Measurements from ENCODE around the gene DENND1C.
"Not testable (repeated sequence)": the region's sequence is repeated elsewhere in the genome, so short reads cannot be mapped to it uniquely, and the experiment has no call there.

DENND1C gene

DNA sequence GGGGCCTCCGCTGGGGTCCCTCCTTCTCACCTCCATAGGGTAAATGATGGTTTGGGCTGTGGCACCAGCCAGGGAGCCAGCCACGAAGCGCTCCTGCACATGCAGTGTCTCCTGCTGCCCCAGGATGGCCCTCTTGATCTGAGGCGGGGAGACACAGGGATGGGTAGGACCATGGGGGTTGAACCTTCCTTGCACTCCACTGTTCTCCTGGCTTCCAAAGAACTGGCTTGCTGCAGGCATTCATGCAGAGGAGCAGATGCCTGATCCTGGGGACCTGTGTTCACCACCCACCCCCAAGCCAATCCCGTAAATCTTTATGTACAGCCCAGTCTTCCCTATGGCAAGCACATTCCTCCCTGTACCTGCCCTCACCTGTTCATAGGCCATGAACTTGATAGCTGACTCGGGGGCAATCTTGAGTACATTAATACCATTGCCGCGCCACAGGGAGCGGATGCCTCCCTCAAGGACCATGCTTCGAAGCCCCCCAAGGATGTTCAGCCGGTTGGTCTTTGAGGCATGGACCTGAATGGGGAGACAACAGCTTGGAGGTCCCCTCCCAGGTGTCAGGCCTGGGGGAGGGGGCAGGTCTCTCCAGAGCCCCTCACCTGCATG lies 27.5 kb downstream of the DENND1C start:
- DNase-seq (ENCODE audit: low read depth, low spot score): no peak

DNA sequence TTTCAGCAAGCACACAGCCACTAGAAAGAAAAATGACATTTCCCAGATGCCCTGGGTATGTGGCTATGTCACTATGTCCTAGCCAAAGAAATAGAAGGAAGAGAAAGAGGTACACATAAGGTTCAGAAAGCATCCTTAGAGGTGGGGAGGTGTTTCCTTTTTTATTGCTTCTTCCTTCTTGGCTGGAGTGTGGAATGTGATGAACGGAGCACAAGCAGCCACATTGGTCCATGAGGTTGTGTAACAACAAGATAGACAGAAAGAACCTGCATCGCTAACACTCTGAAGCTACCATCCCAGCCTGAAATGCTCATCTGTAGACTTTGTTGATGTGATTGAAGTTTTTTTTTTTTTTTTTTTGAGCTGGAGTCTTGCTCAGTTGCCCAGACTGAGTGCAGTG lies 28.7 kb downstream of the DENND1C start:
- DNase-seq (ENCODE audit: low read depth, low spot score): no peak

DNA sequence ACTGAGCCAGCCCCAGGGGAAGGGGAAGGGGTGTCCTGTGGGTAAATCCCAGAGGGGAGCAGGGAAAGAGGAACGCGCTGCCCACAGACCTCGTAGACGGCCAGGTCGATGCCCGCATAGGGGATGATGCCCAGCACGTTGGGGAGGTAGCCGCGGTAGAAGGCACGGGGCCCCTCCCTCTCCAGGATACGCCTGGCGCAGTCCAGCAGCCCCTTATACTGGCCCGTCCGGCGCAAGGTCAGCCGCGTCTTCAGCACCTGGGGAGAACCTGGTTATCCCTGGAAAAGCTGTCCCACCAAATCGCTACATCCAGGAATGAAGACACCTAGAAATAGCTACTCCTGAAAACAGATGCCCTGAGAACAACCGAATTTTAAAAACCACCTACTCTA lies 29.4 kb downstream of the DENND1C start:
- no peak for DNase-seq (ENCODE audit: low read depth, low spot score)

DNA sequence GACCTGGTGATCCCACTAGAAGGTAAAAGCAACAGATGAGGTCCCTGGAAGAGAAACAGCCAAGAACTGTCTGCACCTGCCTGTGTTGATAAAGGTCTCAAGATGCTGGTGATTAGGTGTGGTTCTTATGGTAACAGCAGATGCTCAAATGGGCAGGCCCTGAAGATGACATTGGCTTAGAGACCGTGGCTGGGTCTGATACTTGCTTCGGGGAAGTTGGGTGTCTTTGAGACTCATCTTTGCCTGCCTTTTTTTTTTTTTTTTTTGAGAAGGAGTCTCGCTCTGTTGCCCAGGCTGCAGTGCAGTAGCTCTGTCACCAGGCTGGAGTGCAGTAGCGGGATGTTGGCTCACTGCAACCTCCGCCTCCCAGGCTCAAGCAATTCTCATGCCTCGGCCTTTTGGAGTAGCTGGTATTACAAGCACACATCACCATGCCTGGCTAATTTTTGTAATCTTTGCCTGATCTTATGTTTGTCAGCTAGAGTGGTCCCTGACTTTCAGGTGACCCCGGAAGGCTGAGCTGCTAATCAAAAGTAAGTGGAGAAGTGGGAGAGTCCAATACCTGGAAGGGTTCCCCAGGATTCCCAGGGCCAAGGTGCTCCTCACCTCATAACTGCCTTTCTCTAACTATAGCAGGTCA lies 29.9 kb downstream of the DENND1C start:
- no peak for DNase-seq (ENCODE audit: low read depth, low spot score)

DNA sequence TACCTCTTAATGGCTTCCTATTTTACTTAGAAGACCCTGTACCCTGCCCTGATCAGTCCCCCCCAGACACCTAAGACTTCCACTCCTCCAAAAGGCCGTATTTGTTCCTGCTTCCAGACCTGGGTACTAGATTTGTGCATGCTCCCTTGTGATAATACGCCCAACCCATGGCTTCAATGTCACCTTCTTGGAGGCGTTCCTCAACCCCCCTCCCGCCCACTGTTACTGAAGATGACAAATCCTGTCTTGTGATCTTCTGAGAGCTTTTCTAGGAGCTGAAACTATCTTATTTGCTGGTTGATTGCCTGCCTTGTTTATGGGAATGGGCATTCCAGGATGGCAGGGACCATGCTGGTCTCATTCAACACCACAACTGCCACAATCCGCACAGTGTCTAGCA lies 31.4 kb downstream of the DENND1C start:
- DNase-seq (ENCODE audit: low read depth, low spot score): no peak

DNA sequence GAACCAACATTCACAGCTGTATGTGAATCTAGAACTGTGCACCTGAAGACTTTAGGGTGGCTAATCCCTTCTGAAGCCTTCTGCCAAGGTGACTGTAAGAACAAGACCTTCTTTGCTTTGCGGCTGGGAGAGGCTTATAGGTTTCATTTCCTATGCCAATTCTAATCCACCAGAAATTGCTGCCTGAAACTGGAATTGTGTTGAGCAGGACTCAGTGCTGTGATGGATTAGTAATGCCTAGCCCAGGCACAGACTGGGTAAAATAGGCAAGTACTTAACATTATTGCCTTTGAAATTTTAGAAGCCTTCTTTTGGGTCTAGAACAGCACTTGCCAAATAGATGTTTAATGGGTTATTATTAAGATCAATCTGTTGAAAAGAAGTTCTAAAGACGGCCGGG lies 33.5 kb downstream of the DENND1C start:
- DNase-seq (ENCODE audit: low read depth, low spot score): no peak

DNA sequence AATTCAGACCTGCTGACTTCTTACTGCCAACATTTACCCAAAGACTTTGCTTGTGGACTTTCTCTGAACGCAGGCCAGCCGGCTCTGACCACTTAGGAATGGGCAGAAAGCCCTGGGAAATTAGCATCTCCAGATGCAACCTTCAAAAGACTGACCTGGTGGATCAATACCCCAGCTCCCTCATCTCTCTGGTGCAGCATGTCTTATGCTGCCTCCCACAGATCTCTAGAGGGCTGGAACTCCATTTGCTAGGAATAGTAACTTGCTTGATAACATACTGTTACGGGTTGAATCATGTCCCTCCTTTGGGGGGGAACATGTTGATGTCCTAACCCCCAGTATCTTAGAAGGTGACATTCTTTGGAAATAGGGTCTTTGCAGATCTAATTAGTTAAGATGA lies 35.1 kb downstream of the DENND1C start:
- DNase-seq (ENCODE audit: low read depth, low spot score): no peak

DNA sequence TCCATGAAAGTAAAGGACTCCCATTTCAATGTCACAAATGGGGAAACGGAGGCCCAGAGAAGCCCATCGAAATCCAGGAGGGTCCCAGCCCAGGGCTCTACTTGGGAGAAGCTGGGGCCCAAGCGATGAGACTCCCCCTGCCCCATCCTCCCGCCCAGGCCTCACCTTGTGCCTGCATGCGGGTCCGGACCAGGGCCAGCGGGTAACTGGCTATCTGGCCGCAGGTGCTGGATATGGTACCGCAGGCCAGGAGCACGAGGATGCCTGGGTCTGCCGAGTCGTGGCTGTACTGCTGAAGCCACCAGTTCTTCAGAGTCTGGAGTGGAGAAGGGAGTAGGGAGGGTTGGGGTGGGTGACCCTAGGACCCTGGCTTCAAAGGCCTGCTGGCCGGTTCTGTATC lies 37.6 kb downstream of the DENND1C start:
- no peak for DNase-seq (ENCODE audit: low read depth, low spot score)

DNA sequence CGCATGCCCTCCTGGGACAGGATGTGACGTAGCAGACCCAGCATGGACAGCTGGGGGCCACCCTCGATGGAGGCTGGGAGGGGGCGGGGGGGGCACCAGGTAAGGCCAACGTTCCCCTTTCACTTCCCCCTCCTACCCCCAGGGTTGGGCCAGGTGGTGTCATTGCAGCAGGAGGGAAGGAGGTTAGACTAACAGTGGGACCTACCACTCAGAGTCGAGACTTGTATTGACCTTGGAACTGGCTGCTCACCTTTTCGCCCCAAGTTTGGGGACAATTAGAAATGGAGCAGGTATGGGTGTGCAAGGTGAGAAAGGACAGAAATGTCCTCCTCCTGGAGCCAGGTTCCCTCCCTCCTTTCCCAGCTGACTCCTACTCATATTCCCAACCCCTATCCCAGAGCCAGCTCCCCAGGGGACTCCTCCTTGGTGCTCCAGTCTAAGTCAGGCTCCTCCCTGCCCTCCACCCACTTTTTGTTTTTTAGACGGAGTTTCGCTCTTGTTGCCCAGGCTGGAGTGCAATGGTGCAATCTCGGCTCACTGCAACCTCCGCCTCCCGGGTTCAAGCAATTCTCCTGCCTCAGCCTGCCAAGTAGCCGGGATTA lies 39.4 kb downstream of the DENND1C start:
- no peak for DNase-seq (ENCODE audit: low read depth, low spot score)

DNA sequence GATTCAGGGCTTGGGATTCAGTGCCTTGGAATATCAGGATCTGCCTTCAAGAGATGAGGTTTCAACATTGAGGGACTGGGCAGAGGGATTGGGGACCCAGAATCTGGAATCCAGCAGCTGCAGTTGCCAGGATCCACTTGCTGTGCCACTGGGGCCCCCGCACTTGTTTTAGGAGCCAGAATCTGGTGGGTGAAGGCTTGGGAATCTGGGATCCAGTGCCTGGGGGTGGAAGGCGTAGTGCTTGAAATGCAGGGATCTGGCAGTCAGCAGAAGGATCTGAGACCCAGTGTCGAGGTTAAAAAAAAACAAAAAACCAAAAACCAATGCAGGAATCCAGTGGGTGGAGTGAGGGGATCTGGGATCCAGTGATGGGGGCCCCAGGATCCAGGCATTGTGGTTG lies 40.7 kb downstream of the DENND1C start:
- no peak for DNase-seq (ENCODE audit: low read depth, low spot score)

DNA sequence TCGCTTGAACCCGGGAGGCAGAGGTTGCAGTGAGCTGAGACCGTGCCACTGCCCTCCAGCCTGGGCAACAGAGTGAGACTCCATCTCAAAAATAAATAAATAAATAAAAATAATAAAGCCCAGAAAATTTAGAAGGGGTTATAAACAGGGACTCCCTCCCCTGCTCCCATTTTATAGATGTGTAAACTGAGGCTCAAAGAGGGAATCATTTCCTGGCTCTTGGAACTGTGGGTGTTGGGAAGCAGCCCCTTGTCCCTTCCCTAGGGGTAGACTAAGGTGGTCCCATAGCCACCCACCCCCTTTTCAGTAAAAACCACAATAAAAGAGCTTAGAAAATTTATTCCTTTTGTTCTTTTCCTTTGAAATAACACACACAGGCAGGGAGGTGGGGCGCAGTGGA lies 41.8 kb downstream of the DENND1C start:
- DNase-seq (ENCODE audit: low read depth, low spot score): no peak

DNA sequence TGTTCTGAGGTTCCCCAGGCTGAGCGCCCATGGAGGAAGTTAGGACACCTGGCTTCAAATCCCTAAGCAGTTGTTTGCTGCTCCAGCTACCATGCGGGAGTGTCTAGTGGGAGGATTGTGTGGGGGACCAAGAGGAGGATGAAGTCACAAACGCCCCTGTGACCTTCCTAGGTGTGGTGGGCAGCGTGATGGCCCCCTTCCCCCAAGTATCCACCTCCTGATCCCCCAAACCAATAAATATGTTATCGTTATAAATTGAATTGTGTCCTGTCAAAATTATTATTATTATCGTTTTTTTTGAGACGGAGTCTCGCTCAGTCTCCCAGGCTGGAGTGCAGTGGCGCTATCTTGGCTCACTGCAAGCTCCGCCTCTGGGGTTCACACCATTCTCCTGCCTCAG lies 47.9 kb downstream of the DENND1C start, which contains the start of gene SLC25A41:
TSS of gene SLC25A41 (minus strand) at position 101 of the 400 bp plus-strand sequence. CDS start at position 31, 70 bp downstream.
- DNase-seq (ENCODE audit: low read depth, low spot score): no peak

DNA sequence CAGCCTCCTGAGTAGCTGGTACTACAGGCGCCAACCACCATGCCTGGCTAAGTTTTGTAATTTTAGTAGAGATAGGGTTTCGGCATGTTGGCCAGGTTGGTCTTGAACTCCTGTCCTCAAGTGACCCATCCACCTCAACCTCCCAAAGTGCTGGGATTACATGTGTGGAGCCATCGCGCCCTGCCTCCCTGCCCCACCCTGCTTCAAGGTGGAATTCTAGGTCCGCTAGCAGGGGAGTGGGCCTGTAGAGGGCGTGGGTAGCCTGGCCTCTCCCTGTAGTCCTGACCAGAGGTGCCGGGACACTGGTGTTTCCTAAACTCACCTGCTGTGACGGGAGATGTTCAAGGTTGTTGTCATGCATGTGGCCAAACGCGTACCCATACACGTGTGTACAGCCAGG lies 48.4 kb downstream of the DENND1C start:
- DNase-seq (ENCODE audit: low read depth, low spot score): no peak

DNA sequence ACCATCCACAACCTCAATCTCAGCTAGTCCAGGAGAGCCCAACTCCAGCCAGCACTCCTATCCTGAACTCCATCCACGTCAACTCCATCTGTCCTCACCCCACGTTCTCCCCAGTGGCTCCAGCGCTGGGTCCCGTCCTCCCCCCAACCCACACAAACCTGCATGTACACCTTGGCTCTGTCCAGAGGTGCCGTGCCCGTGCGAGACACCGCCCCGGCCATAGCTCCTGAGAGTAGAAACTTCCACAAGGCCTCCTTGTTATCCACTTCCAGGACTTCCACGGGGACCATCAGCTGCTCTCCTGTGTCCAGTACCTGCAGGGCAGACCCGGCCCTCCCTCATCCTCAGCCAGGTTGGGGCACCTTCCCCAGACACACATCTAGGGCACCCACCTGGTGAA lies 49.7 kb downstream of the DENND1C start:
- DNase-seq (ENCODE audit: low read depth, low spot score): no peak

DNA sequence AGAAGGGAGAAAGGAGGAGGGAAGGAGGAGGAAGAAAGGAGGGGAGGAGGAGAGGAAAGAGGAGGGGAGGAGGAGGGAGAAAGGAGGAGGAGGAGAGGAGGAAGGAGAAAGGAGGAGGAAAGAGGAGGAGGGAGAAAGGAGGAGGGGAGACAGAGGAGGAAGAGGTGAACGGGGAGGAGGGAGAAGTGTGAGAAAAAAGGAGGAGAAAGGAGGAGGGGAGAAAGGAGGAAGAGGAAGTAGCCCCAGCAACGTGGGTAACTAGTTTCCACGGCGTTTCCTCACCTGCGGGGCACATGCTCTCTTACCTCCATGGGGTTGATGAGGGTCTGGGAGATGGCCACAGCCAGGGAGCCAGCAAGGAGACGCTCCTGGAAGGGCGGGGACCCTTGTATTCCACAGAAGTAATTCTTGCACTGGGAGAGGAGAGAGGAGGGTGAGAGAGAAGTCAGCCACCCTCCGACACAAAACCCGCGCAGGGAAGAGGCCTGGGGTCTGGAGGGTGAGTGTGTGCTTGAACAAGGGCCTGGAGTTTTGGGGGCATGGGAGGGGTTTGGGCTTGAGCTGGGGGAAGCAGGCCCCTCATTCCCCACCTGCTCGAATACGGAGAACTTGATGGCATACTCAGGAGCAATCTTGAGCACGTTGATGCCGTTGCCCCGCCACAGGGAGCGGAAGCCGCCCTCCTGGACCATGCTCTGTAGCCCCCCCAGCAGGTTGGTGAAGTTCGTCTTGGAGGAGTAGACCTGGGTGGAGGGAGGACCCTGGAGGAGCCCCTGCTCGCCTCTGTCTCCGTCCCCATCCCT lies 52.0 kb downstream of the DENND1C start:
- DNase-seq (ENCODE audit: low read depth, low spot score): no peak

DNA sequence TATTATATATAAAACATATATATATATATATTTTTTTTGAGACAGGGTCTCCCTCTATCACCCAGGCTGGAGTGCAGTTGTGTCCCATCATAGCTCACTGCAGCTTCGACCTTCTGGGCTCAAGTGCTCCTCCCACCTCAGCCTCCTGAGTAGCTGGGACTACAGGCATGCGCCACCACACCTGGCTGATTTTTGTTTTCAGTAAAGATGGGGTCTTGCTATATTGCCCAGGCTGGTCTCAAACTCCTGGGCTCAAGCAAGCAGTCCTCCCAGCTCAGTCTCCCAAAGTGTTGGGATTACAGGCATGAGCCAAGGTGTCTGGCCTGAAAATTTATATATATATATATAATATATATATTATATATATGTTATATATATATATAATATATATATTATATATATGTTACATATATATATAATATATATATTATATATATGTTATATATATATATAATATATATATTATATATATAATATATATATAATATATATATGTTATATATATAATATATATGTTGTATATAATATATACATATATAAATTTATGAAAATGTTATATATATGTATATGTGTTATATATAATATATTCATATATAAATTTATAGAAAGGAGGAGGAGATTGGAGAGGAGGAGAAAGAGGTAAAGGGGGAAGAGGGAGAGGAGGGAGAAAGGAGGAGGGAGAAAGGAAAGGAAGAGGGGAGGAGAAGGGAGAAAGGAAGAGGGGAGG lies 52.7 kb downstream of the DENND1C start:
- DNase-seq (ENCODE audit: low read depth, low spot score): not testable (repeated sequence)

DNA sequence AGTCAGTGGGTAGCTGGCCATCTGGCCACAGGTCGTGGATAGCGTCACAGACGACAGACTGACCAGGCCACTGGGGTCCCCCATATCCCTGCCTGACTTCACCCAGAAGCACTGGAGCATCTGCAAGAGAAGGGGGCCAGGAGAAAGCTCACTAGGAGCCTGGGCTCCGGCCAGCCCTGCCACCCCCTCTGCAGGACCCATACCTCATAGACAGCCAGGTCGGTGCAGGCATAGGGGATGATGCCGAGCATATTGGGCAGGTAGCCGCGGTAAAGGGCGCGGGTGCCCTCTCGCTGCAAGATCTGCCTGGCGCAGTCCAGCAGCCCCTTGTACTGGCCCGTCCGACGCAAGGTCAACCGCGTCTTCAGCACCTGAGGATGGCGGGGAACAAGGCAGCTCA lies 54.5 kb downstream of the DENND1C start:
- no peak for DNase-seq (ENCODE audit: low read depth, low spot score)

DNA sequence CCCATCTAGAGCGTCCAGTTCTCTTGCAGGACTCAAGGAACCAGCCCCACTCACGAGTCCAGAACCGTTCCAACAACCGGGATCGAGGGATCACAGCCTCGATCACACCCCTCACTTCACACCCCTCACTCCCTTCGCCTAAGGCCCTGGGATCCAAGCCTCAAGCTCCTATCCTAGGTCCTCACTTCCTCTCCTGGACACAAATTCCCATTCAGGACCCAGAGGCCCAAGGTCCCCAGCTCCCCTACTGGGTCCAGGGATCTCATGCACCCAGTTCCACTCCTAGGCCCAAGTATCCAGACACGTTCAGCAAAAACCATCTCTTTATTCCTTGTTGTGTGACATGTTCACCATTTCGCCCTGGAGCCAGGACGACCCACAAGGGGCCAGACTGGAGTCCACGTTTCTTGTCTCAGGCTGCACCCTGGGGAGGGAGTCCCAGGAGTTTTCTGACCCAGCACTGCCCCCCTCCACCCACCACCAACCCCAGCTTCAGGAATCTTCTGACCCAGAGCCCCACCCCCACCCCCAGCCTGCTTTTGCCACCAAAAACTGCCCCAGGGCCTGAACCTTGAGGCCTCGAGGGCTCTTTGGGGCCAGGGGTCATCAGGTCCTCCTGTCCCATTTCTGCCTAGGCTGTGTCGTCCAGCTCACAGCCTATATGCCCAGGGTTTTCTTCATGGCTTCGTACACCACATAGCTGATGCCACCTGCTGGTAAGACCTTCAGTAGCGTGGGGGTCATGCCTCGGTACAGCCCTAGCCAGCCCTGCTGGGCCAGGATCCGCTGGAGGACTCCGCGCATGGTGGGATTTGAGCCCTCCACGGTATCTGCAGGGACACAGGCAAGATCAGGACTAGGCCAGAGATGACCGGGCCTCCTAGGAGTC lies 55.6 kb downstream of the DENND1C start:
- no peak for DNase-seq (ENCODE audit: low read depth, low spot score)

DNA sequence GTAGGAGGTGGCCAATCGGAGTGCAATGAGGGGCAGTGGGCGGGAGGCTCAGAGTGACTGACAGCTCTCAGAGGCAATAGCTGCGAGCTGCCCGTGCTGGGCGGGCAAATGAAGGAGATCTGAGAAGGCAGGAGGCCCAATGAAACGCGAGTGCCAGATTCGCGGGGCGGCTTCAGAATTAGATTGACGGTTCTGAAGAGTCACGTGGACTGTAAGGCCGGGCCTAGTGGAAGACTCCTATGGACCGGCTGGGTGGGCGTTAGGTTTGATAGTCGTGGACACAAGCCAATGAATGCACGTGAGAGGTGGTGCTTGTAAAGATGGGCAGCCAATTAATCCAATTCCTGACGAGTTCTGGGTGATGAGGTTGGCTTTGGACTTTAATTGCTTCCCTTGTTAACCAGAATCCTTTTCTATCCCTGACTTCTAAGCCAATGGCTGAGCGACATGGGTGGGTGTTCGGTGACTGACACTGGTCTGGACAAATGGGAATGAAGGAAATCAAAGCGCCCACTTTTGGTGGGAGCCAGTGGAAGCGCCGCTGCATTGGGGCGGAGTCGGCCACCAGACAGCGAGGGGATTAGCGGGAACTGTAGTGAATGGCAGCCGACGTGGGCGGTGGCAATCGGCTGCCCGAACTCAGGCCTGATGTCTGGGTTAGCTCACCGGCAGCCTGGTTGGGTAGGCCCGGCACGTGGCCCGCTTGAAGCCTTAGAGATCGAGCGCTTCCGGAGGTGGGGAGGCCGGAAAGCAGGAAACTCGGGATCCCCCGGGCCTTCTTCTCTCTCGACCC lies 56.5 kb downstream of the DENND1C start:
- peak; percentile 100 for DNase-seq (ENCODE audit: low read depth, low spot score)

Measured in smooth muscle cell of the brain vasculature (primary cell).